Measurements from ENCODE around the gene ANAPC15. TPM values are rescaled to one million over a fixed set of nuclear protein-coding genes. Genes with fewer than 3 reads are reported as not detected.
A peak's percentile ranks its signal among the peaks of the same experiment; 100 is the strongest.

Gene ANAPC15
- total RNA-seq, 2 donors from 2014 or later = 51.2 to 54.9 TPM

DNA sequence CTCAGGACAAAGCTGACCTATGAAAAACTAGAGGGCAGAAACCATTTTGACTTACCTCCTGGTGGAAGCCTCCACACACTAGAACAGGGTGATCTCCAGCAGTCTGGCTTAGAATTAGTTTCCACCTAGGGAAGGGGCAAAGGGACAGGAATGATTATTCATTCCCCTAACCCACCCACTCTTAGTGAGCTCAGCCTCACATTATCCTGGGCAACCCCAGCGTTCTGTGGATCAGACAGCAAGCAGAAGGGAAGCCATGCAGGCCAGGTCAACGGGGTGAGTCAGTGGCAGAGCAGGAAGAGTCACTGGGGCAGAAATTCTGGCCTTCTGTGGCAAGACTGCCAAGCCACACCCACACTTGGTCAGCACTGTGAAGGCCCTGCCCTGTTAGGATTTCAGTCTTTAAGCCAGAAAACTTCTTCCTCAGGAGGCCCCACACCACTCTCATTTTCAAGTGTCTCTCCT, 42.7 kb downstream of the ANAPC15 start:
- Histone ChIP-seq H3K27me3 (ENCODE audit: control insufficient read depth, insufficient read depth, low read length, poor library complexity, severe bottlenecking) (no peaks in the 10 kb centered on the region), H3K9me3 (ENCODE audit: control insufficient read depth, low read length) (no peaks in the 10 kb centered on the region), H3K9ac (ENCODE audit: extremely low read depth, low read length, poor library complexity, severe bottlenecking) (no peak overlapping the region), H3K27ac (ENCODE audit: low read depth, low read length) (no peak overlapping the region), H3K36me3 (ENCODE audit: control insufficient read depth, insufficient read depth, low read length) (peaks cover 14% of the 10 kb centered on the region), H3K4me3 (ENCODE audit: low read length) (no peak overlapping the region), H3K4me1 (ENCODE audit: control insufficient read depth, insufficient read depth, low read length) (peaks cover 6% of the 10 kb centered on the region)
- peaks cover 10% of the 10 kb centered on the region for H3K36me3 Mint-ChIP-seq (ENCODE audit: low read depth)
- TF ChIP-seq, protein P1, sequence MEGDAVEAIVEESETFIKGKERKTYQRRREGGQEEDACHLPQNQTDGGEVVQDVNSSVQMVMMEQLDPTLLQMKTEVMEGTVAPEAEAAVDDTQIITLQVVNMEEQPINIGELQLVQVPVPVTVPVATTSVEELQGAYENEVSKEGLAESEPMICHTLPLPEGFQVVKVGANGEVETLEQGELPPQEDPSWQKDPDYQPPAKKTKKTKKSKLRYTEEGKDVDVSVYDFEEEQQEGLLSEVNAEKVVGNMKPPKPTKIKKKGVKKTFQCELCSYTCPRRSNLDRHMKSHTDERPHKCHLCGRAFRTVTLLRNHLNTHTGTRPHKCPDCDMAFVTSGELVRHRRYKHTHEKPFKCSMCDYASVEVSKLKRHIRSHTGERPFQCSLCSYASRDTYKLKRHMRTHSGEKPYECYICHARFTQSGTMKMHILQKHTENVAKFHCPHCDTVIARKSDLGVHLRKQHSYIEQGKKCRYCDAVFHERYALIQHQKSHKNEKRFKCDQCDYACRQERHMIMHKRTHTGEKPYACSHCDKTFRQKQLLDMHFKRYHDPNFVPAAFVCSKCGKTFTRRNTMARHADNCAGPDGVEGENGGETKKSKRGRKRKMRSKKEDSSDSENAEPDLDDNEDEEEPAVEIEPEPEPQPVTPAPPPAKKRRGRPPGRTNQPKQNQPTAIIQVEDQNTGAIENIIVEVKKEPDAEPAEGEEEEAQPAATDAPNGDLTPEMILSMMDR (conservative IDR thresholded peaks at IDR 0.05) = no peak
- 40 to 54% methylated on average over 1 to 2 of the region's 2 CpGs for WGBS, 2 experiments (ENCODE audit: insufficient coverage in 1 of 2, insufficient read length in 1 of 2)
- H3K27ac Mint-ChIP-seq = peak overlapping the region; percentile 67
- H3K4me1 Mint-ChIP-seq = peaks cover 45% of the 10 kb centered on the region
- no peaks in the 10 kb centered on the region for H3K9me3 Mint-ChIP-seq
- H3K4me3 Mint-ChIP-seq = no peak overlapping the region
- no peaks in the 10 kb centered on the region for H3K27me3 Mint-ChIP-seq (ENCODE audit: insufficient read depth)
- DNase-seq = peak; percentile 65

DNA sequence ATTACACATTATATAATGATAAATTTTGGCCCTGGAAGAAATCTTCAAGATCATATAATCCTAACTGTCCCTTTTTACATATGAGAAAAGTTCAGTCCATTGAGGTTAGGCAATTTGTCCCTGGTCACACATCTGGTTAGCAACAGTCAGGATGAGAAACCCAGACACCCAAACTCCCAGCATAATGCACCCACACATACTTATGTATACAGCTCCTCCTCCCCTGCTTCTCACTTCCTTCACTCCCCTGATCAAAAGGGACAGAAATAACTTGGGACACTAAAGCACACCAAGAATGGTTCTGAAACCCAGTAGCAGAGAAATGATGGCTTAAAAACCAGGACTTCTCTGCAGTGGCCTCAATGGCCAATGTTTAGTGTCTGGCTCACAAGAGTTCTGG, 43.3 kb downstream of the ANAPC15 start:
- Mint-ChIP-seq H3K27me3 (ENCODE audit: insufficient read depth) (no peaks in the 10 kb centered on the region), H3K4me1 (peaks cover 45% of the 10 kb centered on the region), H3K4me3 (no peak overlapping the region), H3K9me3 (no peaks in the 10 kb centered on the region), H3K27ac (peak overlapping the region; percentile 26), H3K36me3 (ENCODE audit: low read depth) (peaks cover 10% of the 10 kb centered on the region)
- Histone ChIP-seq H3K4me1 (ENCODE audit: control insufficient read depth, insufficient read depth, low read length) (peaks cover 6% of the 10 kb centered on the region), H3K9me3 (ENCODE audit: control insufficient read depth, low read length) (no peaks in the 10 kb centered on the region), H3K27me3 (ENCODE audit: control insufficient read depth, insufficient read depth, low read length, poor library complexity, severe bottlenecking) (no peaks in the 10 kb centered on the region), H3K9ac (ENCODE audit: extremely low read depth, low read length, poor library complexity, severe bottlenecking) (no peak overlapping the region), H3K4me3 (ENCODE audit: low read length) (no peak overlapping the region), H3K27ac (ENCODE audit: low read depth, low read length) (no peak overlapping the region), H3K36me3 (ENCODE audit: control insufficient read depth, insufficient read depth, low read length) (peaks cover 14% of the 10 kb centered on the region)
- no peak for DNase-seq
- TF ChIP-seq, protein P1 (conservative IDR thresholded peaks at IDR 0.05) = no peak

DNA sequence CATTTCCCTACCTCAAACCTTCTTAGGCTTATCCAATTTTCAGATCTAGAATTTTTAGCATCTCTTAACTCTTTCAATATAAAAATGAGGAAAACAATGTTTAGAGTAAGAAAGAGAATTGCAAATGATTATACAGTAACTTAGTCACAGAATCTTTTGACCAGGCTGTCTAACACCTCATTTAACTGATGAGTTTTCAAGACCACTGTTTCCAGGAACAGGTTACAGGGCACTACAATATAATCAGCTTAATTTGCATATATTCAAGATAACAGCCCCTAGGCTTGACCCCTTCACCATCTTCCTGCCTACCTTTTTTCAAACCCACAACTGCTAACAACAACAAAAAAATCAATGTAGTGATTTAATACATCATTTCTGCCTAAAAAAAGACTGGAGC, 44.8 kb downstream of the ANAPC15 start:
- H3K4me3 ChIP-seq (ENCODE audit: low read length) = no peak overlapping the region
- Mint-ChIP-seq H3K4me1 (peaks cover 45% of the 10 kb centered on the region), H3K9me3 (no peaks in the 10 kb centered on the region), H3K27me3 (ENCODE audit: insufficient read depth) (no peaks in the 10 kb centered on the region), H3K4me3 (no peak overlapping the region), H3K27ac (peak overlapping the region; percentile 28), H3K36me3 (ENCODE audit: low read depth) (peaks cover 10% of the 10 kb centered on the region)
- H3K27ac ChIP-seq (ENCODE audit: low read depth, low read length) = no peak overlapping the region
- no peak overlapping the region for H3K9ac ChIP-seq (ENCODE audit: extremely low read depth, low read length, poor library complexity, severe bottlenecking)
- peaks cover 20% of the 10 kb centered on the region for H3K36me3 ChIP-seq (ENCODE audit: control insufficient read depth, insufficient read depth, low read length)
- H3K4me1 ChIP-seq (ENCODE audit: control insufficient read depth, insufficient read depth, low read length) = peaks cover 6% of the 10 kb centered on the region
- TF ChIP-seq, protein P1 (conservative IDR thresholded peaks at IDR 0.05) = no peak
- H3K27me3 ChIP-seq (ENCODE audit: control insufficient read depth, insufficient read depth, low read length, poor library complexity, severe bottlenecking) = no peaks in the 10 kb centered on the region
- H3K9me3 ChIP-seq (ENCODE audit: control insufficient read depth, low read length) = no peaks in the 10 kb centered on the region
- DNase-seq = no peak
